ENCODE data around the gene GPC5.

Gene GPC5

DNA sequence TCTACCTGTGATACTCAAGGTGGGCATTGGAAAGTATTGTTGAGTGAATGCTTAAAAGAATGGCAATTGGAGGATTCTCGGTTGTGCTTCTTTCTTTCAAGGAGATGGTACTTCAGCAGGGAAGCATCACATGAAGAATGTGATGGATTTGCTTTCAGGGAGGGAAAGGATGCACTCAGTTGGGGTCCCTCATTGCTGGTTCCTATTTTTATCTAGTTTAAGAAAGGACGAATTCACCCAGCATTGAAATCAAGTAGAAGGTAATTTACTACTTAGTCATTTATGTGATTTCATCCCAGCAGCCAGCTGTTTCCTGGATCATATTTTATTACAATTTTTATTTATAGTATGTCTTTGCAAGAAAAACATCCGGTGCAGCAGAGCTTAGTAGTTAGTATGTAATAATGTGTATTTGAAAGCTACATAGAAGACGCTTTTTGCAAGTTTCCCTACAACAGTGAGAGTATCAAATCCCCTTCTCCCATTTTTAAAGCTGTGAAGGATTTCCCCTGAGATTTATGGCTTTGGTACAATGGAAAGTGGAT is 417.9 kb downstream of the GPC5 start:
- TF ChIP-seq, protein P1, sequence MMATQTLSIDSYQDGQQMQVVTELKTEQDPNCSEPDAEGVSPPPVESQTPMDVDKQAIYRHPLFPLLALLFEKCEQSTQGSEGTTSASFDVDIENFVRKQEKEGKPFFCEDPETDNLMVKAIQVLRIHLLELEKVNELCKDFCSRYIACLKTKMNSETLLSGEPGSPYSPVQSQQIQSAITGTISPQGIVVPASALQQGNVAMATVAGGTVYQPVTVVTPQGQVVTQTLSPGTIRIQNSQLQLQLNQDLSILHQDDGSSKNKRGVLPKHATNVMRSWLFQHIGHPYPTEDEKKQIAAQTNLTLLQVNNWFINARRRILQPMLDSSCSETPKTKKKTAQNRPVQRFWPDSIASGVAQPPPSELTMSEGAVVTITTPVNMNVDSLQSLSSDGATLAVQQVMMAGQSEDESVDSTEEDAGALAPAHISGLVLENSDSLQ (IDR thresholded peaks at IDR 0.05), result no peak
- TF ChIP-seq TARDBP (IDR thresholded peaks at IDR 0.05) (no peak), HDGF (IDR thresholded peaks at IDR 0.05; ENCODE audit: borderline replicate concordance) (no peak), FOXK2 (IDR thresholded peaks at IDR 0.05) (no peak), SP1 (IDR thresholded peaks at IDR 0.05) (no peak), ZNF384 (IDR thresholded peaks at IDR 0.05) (no peak), SUZ12 (IDR thresholded peaks at IDR 0.05) (no peak), BHLHE40 (IDR thresholded peaks at IDR 0.05; ENCODE audit: borderline replicate concordance) (no peak), LEF1 (IDR thresholded peaks at IDR 0.05; ENCODE audit: borderline replicate concordance) (no peak), ELF4 (IDR thresholded peaks at IDR 0.05) (no peak), NFRKB (IDR thresholded peaks at IDR 0.05) (no peak)
- CTCF ChIA-PET, result interaction anchor here (1.0 to 1.4 kb wide), 4 partner anchors 15 to 359 kb away, joined by 3 to 5 read pairs (median 4); no protein-coding TSS in a partner anchor
- POLR2A ChIA-PET, result no interaction called here
- no peak for DNase-seq (ENCODE audit: extremely low spot score)

GRCh38 chr13:91817250-91817649 is 418.8 kb downstream of the GPC5 start:
- peak; percentile 22 for DNase-seq (ENCODE audit: extremely low spot score)
- ChIA-PET POLR2A (no interaction called here), CTCF (interaction anchor here (0.6 to 1.4 kb wide), 5 partner anchors 16 to 358 kb away, joined by 3 to 5 read pairs (median 4); no protein-coding TSS in a partner anchor)
- TF ChIP-seq FOXM1 (IDR thresholded peaks at IDR 0.05; ENCODE audit: borderline replicate concordance) (no peak), TARDBP (IDR thresholded peaks at IDR 0.05) (no peak), ARNT (IDR thresholded peaks at IDR 0.05) (no peak), SUZ12 (IDR thresholded peaks at IDR 0.05) (no peak), FOXA1 (IDR thresholded peaks at IDR 0.05) (no peak), ZNF384 (IDR thresholded peaks at IDR 0.05) (no peak), HDGF (IDR thresholded peaks at IDR 0.05; ENCODE audit: borderline replicate concordance) (no peak), LEF1 (IDR thresholded peaks at IDR 0.05; ENCODE audit: borderline replicate concordance) (no peak), NFRKB (IDR thresholded peaks at IDR 0.05) (no peak)

DNA sequence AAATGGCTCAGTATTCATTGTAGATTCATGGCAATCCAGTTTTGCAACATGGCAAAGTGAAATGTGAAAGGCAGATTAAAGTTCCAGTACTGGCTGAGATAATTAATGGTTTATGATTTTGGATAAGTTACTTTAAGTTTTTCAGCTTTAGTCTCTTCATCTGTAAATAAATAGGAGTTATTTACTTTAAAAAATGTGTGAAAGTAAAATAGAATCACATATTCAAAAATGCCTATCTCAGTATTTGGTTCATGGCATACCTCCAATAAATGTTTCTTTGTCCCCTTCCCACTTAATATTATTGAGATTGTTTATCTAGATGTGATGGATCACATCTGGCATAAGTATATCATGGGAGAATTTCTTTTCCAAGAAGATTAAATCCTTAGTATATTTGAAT is 426.0 kb downstream of the GPC5 start:
- no peak for DNase-seq (ENCODE audit: extremely low spot score)
- CTCF ChIA-PET, result no interaction called here
- TF ChIP-seq ELF4 (IDR thresholded peaks at IDR 0.05), result no peak
- TF ChIP-seq LEF1 (IDR thresholded peaks at IDR 0.05; ENCODE audit: borderline replicate concordance), result no peak
- no peak for TF ChIP-seq SP1 (IDR thresholded peaks at IDR 0.05)
- no peak for TF ChIP-seq BHLHE40 (IDR thresholded peaks at IDR 0.05; ENCODE audit: borderline replicate concordance)
- TF ChIP-seq HDGF (IDR thresholded peaks at IDR 0.05; ENCODE audit: borderline replicate concordance), result no peak
- TF ChIP-seq NFRKB (IDR thresholded peaks at IDR 0.05), result no peak
- POLR2A ChIA-PET, result no interaction called here

GRCh38 chr13:91825516-91825915 is 427.1 kb downstream of the GPC5 start:
- POLR2A ChIA-PET, result no interaction called here
- TF ChIP-seq TARDBP (IDR thresholded peaks at IDR 0.05), result no peak
- no peak for TF ChIP-seq FOXA1 (IDR thresholded peaks at IDR 0.05)
- TF ChIP-seq, protein P1 (IDR thresholded peaks at IDR 0.05), result no peak
- TF ChIP-seq ARNT (IDR thresholded peaks at IDR 0.05), result no peak
- no peak for TF ChIP-seq ELF4 (IDR thresholded peaks at IDR 0.05)
- no peak for TF ChIP-seq ZNF384 (IDR thresholded peaks at IDR 0.05)
- TF ChIP-seq FOXK2 (IDR thresholded peaks at IDR 0.05), result no peak
- TF ChIP-seq SP1 (IDR thresholded peaks at IDR 0.05), result no peak
- no peak for TF ChIP-seq LEF1 (IDR thresholded peaks at IDR 0.05; ENCODE audit: borderline replicate concordance)
- TF ChIP-seq NFRKB (IDR thresholded peaks at IDR 0.05), result no peak
- no peak for TF ChIP-seq CTBP1 (IDR thresholded peaks at IDR 0.05; ENCODE audit: borderline replicate concordance)
- no peak for TF ChIP-seq L3MBTL2 (conservative IDR thresholded peaks at IDR 0.05)
- no peak for TF ChIP-seq FOXM1 (IDR thresholded peaks at IDR 0.05; ENCODE audit: borderline replicate concordance)
- CTCF ChIA-PET, result no interaction called here
- DNase-seq (ENCODE audit: extremely low spot score), result no peak

- ChIA-PET POLR2A (no interaction called here), CTCF (no interaction called here)
- TF ChIP-seq HDGF (IDR thresholded peaks at IDR 0.05; ENCODE audit: borderline replicate concordance) (no peak), SP1 (IDR thresholded peaks at IDR 0.05) (no peak), BHLHE40 (IDR thresholded peaks at IDR 0.05; ENCODE audit: borderline replicate concordance) (no peak), CTBP1 (IDR thresholded peaks at IDR 0.05; ENCODE audit: borderline replicate concordance) (no peak), FOXM1 (IDR thresholded peaks at IDR 0.05; ENCODE audit: borderline replicate concordance) (no peak), ELF4 (IDR thresholded peaks at IDR 0.05) (no peak), LEF1 (IDR thresholded peaks at IDR 0.05; ENCODE audit: borderline replicate concordance) (no peak), FOXA1 (IDR thresholded peaks at IDR 0.05) (no peak)
- TF ChIP-seq, protein P1 (IDR thresholded peaks at IDR 0.05), result no peak
- DNase-seq (ENCODE audit: extremely low spot score), result no peak
Observed at GRCh38 chr13:91836553-91836952, 438.1 kb downstream of the GPC5 start.

GRCh38 chr13:91845612-91846011 is 447.2 kb downstream of the GPC5 start:
- POLR2A ChIA-PET, result no interaction called here
- no peak for DNase-seq (ENCODE audit: extremely low spot score)
- TF ChIP-seq FOXM1 (IDR thresholded peaks at IDR 0.05; ENCODE audit: borderline replicate concordance) (no peak), SP1 (IDR thresholded peaks at IDR 0.05) (no peak), SUZ12 (IDR thresholded peaks at IDR 0.05) (no peak), L3MBTL2 (conservative IDR thresholded peaks at IDR 0.05) (no peak)
- CTCF ChIA-PET, result no interaction called here

- TF ChIP-seq LEF1 (IDR thresholded peaks at IDR 0.05; ENCODE audit: borderline replicate concordance) (no peak), L3MBTL2 (conservative IDR thresholded peaks at IDR 0.05) (no peak), ELF4 (IDR thresholded peaks at IDR 0.05) (no peak), FOXA1 (IDR thresholded peaks at IDR 0.05) (no peak), SUZ12 (IDR thresholded peaks at IDR 0.05) (no peak), FOXK2 (IDR thresholded peaks at IDR 0.05) (no peak), FOXM1 (IDR thresholded peaks at IDR 0.05; ENCODE audit: borderline replicate concordance) (no peak), HDGF (IDR thresholded peaks at IDR 0.05; ENCODE audit: borderline replicate concordance) (no peak), BHLHE40 (IDR thresholded peaks at IDR 0.05; ENCODE audit: borderline replicate concordance) (no peak), ARNT (IDR thresholded peaks at IDR 0.05) (no peak), NFRKB (IDR thresholded peaks at IDR 0.05) (no peak), TARDBP (IDR thresholded peaks at IDR 0.05) (no peak), ZNF384 (IDR thresholded peaks at IDR 0.05) (no peak), CTBP1 (IDR thresholded peaks at IDR 0.05; ENCODE audit: borderline replicate concordance) (no peak), SP1 (IDR thresholded peaks at IDR 0.05) (no peak)
- TF ChIP-seq, protein P1 (IDR thresholded peaks at IDR 0.05), result no peak
- ChIA-PET POLR2A (no interaction called here), CTCF (no interaction called here)
- DNase-seq (ENCODE audit: extremely low spot score), result no peak
Observed at GRCh38 chr13:91863699-91864098, 465.3 kb downstream of the GPC5 start.

All from HEK293T (cell line).